DMS153 (cell line): Measurements from ENCODE around the gene CHCHD3.

Experiments used
- DNase-seq: peaks from one replicate; lab custom pipeline; 2025; lab: John Stamatoyannopoulos, UW

Gene CHCHD3

DNA sequence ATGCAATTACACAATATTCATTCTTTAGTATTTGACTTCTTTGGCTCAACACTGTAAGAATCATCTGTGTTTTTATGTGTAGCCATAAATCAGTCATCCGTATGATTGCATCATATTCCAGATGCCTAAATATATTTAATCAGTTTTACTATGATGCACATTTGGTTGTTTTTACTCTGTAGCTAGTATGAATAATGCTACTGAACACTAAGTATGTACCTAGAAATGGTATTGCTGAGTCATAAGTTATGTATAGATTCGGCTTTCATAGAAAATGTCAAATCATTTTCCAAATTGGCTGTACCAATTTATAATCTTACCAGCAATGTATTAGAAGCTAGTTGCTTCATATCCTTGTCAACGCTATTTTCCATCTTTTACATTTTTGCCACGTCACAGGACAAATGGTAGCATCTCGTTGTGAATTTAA is 308.3 kb downstream of the CHCHD3 start:
- DNase-seq, result no peak

DNA sequence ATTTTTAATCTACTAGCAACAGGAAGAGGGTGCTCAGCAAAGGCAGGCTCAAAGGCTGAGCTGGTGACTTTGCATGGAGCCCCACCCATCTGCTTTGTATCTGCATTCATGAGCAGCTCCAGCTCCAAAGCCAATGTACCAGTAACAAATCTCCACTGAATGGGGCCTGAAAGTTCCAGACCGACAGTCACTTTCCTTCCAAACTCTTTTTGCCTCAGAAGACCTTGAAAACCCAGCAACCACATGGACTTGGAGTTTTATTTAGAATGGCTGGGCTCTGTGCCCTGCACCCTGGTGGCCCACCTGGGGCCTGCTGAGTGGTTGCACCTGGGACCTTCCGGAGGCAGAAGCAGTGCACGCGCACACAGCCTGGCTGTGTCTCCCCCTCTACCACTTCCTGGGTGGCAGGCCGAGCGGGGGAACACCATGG is 310.6 kb downstream of the CHCHD3 start:
- no peak for DNase-seq

DNA sequence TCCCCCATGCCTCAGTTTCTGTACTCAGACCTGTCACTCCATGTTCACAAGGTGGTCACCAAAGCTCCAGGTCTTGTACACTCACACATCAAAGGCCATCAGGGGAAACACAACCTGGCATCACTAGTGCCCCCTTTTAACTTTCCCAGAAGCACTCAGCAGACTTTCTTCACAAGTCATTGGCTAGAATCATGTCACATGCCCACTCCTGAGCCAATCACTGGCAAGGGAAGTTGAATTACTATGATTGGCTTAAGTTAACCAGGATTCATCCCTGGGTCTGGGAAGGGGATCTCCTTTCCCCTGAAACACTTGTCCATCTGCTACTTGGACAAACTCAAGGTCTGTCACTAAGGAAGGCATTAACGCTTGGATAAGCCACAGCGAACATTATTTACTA is 311.8 kb downstream of the CHCHD3 start:
- no peak for DNase-seq

DNA sequence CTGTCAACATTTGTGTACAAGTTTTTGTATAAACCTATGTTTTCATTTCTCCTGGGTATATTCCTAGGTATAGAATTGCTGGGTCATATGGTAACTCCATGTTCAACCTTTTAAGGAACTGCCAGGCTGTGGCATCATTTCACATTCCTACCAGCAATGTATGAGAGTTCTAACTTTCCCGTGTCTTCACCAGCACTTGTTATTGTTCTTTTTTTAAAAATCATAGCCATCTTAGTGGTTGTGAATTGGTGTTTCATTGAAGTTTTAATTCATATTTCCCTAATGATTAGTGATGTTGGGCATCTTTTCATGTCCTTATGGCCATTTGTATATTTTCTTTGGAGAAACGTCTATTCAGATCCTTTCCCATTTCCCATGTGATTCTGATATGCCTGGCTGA is 312.6 kb downstream of the CHCHD3 start:
- DNase-seq, result no peak

DNA sequence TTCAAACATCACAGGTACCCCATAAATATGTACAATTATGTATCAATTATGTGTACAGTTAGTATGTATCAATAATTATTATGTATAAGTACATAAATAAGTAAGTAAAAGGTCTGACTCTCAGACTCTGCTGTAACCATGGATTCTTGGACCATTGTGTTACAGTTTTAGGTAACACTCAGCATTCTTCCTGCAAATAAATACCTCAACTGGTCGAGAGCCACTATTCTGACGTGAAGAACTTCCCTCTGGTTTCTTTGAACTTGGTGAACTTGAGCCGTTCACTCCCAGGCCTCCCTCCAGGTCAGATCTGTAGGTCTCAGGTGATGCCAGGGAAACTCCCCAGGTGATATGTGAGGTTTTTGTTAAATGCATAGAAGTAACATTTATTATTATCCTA is 313.8 kb downstream of the CHCHD3 start:
- DNase-seq, result no peak

- no peak for DNase-seq
Measured at GRCh38 chr7:132767378-132767777, 314.5 kb downstream of the CHCHD3 start.

- no peak for DNase-seq
Measured at GRCh38 chr7:132766660-132767059, 315.2 kb downstream of the CHCHD3 start.

GRCh38 chr7:132765861-132766260 is 316.0 kb downstream of the CHCHD3 start:
- no peak for DNase-seq

GRCh38 chr7:132764762-132765161 is 317.1 kb downstream of the CHCHD3 start:
- no peak for DNase-seq

- DNase-seq, result no peak
Measured at GRCh38 chr7:132760866-132761265, 321.0 kb downstream of the CHCHD3 start.

DNA sequence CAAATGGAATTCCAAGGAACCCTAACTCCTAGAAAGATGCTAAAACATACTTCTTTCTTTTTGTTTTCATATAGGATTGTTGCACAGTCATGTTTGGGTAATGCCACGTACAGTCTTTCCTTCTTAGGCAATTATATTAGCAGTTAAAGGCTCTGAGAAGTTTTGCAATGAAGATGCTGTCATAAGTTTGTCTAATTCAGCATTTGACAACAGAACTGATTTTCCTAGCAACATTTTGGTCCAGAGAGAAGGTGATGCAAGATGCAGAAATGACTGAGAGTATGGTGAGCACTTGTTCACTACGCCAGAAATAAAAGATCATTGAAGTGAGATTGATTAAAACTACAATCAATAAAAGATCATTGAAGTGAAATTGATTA is 321.7 kb downstream of the CHCHD3 start:
- no peak for DNase-seq

GRCh38 chr7:132759482-132760243 is 322.2 kb downstream of the CHCHD3 start:
- DNase-seq, result no peak

DNA sequence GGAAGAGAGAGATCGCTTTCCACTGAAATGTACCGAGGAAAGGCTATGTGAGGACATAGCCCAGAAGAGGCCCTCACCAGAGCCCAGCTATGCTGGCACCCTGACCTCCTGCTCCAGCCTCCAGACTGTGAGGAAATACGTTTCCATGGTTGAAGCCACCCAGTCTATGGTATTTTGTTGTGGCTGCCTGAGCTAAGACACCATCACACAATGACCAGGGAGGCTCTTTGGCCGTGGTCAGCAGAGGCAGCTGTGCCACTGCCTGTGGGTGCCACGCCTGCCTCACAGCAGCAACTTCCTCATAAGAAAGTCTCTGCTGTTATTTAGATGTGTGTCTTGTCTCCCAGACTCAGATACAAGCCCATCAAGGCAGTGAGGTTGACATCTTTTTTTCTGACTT is 322.9 kb downstream of the CHCHD3 start:
- no peak for DNase-seq

DNA sequence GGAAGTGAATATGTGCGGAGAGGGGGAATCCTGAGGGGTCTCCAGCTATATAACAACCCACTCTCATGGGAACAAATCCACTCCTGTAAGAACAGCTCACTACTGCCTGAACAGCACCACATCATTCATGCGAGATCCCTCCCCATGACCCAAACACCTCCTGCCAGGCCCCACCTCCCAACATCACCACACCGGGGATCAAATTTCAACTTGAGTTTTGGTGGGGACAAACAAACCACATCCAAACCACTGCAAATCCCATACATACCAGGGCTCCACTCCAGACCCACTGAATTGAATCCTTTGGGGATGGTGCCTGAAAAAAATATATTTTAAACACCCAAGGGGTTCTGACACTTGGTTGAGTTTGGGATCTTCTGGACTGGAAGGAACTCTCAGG is 324.1 kb downstream of the CHCHD3 start:
- DNase-seq, result no peak

GRCh38 chr7:132756484-132756990 is 325.4 kb downstream of the CHCHD3 start:
- no peak for DNase-seq

DNA sequence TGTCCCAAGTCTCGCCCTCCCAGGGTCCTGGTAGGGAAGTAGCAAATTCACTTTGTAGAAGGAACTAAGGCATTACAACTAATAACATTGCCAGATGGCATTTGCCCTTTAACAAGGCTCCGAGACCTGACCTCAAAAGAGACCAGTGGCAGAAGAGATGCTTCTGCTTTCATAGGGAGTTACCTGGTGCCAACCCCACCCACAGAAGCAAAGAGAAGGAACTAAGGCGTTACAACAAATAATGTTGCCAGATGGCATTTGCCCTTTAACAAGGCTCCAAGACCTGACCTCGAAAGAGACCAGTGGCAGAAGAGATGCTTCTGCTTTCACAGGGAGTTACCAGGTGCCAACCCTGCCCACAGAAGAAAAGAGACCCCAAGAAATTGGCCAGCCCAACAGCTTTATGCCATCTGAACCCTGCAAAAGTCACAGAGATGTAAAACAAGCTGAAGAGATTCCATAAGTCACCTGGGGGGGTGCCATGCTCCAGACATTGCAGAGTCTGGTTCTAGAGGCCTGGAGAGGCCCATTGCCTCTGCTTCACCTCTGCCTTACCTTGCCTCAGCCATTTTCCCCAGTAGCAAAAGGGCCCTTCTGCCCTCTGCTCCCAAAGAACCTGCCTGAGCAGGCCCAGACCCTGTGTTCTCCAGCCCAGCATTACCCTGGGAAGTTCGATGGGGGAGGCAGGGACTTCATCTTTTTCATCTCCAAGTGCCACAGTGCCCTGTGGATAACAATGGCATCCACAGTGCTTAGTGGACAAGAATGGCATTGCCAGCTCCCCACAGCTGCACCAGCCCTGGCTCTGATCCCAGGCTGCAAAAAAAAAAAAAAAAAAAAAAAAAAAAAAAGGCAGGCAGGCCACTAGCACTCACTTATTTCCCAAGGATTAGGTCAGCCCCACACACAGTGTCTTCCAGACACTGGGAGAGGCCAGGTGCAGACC is 326.1 kb downstream of the CHCHD3 start:
- DNase-seq, result no peak

DNA sequence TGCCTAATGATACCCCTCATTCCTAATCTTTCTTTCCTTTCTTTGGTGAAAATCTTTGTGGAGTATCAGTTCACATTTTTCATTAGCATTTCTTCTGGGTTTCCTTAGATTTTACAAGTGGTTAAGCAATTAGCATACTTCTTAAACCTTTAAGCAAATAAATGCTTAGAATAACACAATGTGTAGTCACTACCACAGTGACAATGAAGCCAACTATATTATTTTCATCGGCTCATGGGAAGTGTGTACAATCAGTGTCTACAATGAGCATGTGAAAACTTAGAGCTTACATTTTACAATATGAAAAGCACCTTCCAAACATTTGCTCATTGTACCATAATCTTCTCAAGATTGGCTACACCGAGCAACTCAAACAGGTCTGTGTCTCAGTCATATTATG is 329.5 kb downstream of the CHCHD3 start:
- no peak for DNase-seq

- no peak for DNase-seq
Measured at GRCh38 chr7:132751244-132751647, 330.6 kb downstream of the CHCHD3 start.

DNA sequence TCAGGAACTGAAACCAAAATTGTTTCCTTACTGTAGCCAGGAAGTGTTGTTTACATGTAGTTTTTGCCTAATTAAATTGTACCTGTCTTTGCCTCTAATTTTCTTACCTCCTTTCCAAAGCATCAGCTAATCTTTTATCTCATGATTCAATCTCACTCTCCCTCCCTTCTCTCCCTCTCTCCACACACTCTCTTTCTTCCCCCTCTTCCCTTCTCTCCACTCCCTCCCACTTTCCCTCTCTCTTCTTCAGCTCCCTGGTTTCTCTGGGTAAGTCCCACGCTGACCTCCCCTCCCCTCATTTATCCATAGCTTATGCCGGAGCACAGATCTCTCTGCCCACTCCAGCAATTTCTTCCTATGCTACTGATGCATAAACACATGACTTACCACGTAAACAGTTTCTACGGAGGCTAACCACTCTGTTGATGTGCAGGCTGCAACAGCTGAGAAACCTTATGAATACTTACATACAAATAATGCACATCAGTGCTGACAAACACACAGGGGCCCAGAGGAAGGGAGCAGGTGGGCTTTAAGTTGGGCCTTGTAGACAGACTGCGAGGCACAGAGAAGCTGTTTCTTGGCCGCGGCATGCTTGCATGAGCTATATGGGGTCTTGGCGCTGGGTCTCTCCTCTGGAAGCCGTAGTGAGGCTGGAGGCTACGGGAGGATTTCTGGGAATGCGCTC is 331.2 kb downstream of the CHCHD3 start:
- DNase-seq, result no peak

GRCh38 chr7:132750096-132750495 is 331.8 kb downstream of the CHCHD3 start:
- DNase-seq, result no peak

GRCh38 chr7:132745510-132745909 is 336.4 kb downstream of the CHCHD3 start:
- no peak for DNase-seq

DNA sequence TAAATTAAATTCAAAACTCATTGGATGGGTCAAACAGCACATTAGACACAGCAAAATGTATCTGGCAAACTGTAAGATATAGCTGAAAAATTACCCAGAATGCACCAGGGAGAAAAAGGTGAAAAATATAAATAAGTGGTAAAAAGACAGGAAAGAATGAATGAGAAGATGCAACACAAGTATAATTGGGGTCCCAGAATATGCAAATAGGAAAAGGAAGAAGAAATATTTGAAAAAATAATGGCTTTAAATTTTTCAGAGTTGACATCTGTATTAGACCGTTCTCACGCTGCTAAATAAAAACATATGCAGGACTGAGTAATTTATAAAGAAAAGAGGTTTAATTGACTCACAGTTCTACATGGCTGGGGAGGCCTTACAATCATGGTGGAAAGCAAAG is 337.9 kb downstream of the CHCHD3 start:
- DNase-seq, result no peak
